ENCODE results near the gene TPP1. TPM values are rescaled to one million over a fixed set of nuclear protein-coding genes. Genes with fewer than 3 reads are reported as not detected.
A peak's percentile ranks its signal among the peaks of the same experiment; 100 is the strongest.

TPP1 gene
- total and polyA plus RNA-seq, 4 experiments from 2014 or later: 103 to 198 (median 169) TPM

DNA sequence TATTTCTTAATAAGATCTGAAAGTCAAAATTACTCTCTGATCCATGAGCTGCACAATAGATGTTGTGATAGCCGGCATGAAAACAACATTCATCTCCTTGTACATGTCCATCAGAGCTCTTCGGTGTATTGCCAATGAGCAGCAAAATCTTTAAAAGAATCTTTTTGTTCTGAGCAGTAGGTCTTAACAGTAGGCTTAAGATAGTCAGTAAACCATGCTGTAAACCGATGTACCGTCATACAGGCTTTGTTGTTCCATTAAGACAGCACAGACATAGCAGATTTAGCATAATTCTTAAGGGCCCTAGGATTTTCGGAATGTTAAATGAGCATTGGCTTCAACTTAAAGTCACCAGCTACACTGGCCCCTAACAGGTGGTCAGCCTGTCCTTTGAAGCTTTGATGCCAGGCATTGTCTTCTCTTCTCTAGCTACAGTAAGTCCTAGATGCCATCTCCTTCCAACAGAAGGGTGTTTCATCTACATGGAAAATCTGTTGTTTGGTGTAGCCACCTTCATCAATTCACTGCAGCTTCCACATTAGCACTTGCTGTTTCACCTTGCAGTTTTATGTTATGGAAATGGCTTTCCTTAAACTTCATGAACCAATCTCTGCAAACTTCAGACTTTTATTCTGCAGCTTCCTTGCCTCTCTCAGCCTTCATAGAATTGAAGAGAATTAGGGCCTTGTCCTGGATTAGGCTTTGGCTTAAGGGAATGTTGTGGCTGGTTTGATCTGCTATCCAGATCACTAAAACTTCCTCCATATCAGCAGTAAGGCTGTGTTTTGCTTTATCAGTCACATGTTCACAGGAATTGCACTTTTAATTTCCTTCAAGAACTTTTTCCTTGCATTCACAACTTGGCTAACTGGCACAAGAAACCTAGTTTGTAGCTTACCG lies 44.2 kb downstream of the TPP1 start:
- Mint-ChIP-seq H3K4me1 (peaks cover 0 to 7% (median 3%) of the 10 kb centered on the region in 4 donors), H3K36me3 (peaks cover 12 to 15% of the 10 kb centered on the region in 2 donors), H3K9me3 (no peaks in the 10 kb centered on the region), H3K4me3 (no peak overlapping the region), H3K27me3 (no peaks in the 10 kb centered on the region), H3K27ac (no peak overlapping the region)
- ChIA-PET POLR2A (ENCODE audit: partially characterized antibody) (no interaction called here), CTCF (ENCODE audit: partially characterized antibody) (interaction anchor here (1.0 to 1.4 kb wide), 2 partner anchors 196 to 222 kb away, joined by 3 read pairs; no protein-coding TSS in a partner anchor)
- Histone ChIP-seq H3K27ac (ENCODE audit: low read depth, low read length) (no peak overlapping the region), H3K36me3 (ENCODE audit: insufficient read depth, low read length) (no peaks in the 10 kb centered on the region), H3K4me3 (ENCODE audit: low read length in 2 of 2) (no peak overlapping the region), H3K4me1 (ENCODE audit: insufficient read depth, low read length) (no peaks in the 10 kb centered on the region), H3K9me3 (ENCODE audit: control insufficient read depth in 1 of 2, low read length in 2 of 2) (no peaks in the 10 kb centered on the region), H3K27me3 (ENCODE audit: insufficient read depth, low read length) (no peaks in the 10 kb centered on the region)
- DNase-seq: no peak
- intact Hi-C loops (cut with micrococcal nuclease): no loop called here

DNA sequence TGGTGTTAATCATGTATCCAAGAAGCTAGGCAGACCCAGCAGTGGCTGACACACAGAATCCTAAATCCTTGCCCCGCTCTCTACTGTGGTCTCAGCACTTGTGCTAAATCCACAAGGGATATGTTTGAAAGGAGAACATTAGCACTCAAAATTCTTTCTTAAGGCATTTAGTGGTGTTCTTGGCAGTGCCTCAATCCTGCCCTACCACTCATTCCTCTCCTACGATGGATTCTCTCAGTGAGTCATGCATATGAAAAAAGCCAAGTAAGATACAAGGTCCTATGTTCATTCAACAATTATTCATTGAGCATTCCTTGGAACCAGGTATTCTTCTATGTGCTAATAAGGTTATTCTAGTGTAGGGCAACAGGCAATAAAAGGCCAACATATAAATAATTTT lies 47.0 kb downstream of the TPP1 start:
- H3K36me3 Mint-ChIP-seq: peaks cover 16% of the 10 kb centered on the region in 2 donors
- Histone ChIP-seq H3K27me3 (ENCODE audit: insufficient read depth, low read length) (no peaks in the 10 kb centered on the region), H3K4me3 (ENCODE audit: low read length in 2 of 2) (no peak overlapping the region), H3K4me1 (ENCODE audit: insufficient read depth, low read length) (no peaks in the 10 kb centered on the region), H3K27ac (ENCODE audit: low read depth, low read length) (no peak overlapping the region), H3K36me3 (ENCODE audit: insufficient read depth, low read length) (peaks cover 3% of the 10 kb centered on the region), H3K9me3 (ENCODE audit: control insufficient read depth in 1 of 2, low read length in 2 of 2) (no peaks in the 10 kb centered on the region)
- H3K4me1 Mint-ChIP-seq: peaks cover 0 to 7% (median 3%) of the 10 kb centered on the region in 4 donors
- POLR2A ChIA-PET (ENCODE audit: partially characterized antibody): interaction anchor here (1.0 kb wide), 1 partner anchor 40 kb away, joined by 3 read pairs; the partner anchor contains the start of gene TAF10
- H3K27me3 Mint-ChIP-seq: no peaks in the 10 kb centered on the region
- no peak overlapping the region for H3K4me3 Mint-ChIP-seq
- H3K27ac Mint-ChIP-seq: peak overlapping the region in 1 of 7 donors; percentile 10
- intact Hi-C loops (cut with micrococcal nuclease): no loop called here
- no peaks in the 10 kb centered on the region for H3K9me3 Mint-ChIP-seq
- no peak for DNase-seq
- CTCF ChIA-PET (ENCODE audit: partially characterized antibody): no interaction called here

DNA sequence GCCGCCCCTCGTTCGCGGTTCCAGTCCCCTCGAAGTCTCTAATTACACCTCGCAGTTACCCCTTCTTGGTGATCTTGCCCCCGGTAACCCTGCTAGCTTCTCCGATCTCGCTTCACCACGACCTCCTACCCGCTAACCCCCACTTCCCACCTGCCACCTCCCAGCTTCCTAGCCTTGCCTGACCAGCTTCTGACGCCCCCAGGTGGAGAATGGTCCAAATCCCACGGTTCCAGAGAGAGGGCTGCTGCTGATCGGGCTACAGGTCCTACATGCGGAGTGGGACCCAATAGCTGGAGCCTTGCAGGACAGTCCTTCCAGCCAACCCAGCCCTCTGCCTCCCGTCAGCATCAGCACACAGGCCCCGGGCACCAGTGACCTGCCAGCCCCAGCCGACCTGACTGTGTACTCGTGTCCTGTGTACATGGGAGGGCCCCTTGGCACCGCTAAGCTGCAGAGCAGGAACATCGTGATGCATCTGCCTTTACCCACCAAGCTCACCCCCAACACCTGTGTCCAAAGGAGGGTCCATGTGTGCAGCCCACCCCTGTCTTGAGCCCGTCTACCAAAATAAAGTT lies 47.7 kb downstream of the TPP1 start:
- peaks cover 2 to 4% (median 2%) of the 10 kb centered on the region in 4 donors for H3K4me1 Mint-ChIP-seq
- peaks cover 16 to 18% of the 10 kb centered on the region in 2 donors for H3K36me3 Mint-ChIP-seq
- H3K9me3 ChIP-seq (ENCODE audit: control insufficient read depth in 1 of 2, low read length in 2 of 2): no peaks in the 10 kb centered on the region
- peak overlapping the region in 1 of 7 donors; percentile 10 for H3K27ac Mint-ChIP-seq
- H3K27me3 Mint-ChIP-seq: no peaks in the 10 kb centered on the region
- no peak overlapping the region for H3K4me3 Mint-ChIP-seq
- ChIA-PET CTCF (ENCODE audit: partially characterized antibody) (interaction anchor here (1.4 kb wide), 1 partner anchor 112 kb away, joined by 3 read pairs; the partner anchor contains the start of gene MRPL17), POLR2A (ENCODE audit: partially characterized antibody) (no interaction called here)
- peaks cover 3% of the 10 kb centered on the region for H3K36me3 ChIP-seq (ENCODE audit: insufficient read depth, low read length)
- no peak overlapping the region for H3K27ac ChIP-seq (ENCODE audit: low read depth, low read length)
- no peak for DNase-seq
- intact Hi-C loops (cut with micrococcal nuclease): no loop called here
- H3K4me1 ChIP-seq (ENCODE audit: insufficient read depth, low read length): no peaks in the 10 kb centered on the region
- no peaks in the 10 kb centered on the region for H3K27me3 ChIP-seq (ENCODE audit: insufficient read depth, low read length)
- no peak overlapping the region for H3K4me3 ChIP-seq (ENCODE audit: low read length in 2 of 2)
- H3K9me3 Mint-ChIP-seq: no peaks in the 10 kb centered on the region

DNA sequence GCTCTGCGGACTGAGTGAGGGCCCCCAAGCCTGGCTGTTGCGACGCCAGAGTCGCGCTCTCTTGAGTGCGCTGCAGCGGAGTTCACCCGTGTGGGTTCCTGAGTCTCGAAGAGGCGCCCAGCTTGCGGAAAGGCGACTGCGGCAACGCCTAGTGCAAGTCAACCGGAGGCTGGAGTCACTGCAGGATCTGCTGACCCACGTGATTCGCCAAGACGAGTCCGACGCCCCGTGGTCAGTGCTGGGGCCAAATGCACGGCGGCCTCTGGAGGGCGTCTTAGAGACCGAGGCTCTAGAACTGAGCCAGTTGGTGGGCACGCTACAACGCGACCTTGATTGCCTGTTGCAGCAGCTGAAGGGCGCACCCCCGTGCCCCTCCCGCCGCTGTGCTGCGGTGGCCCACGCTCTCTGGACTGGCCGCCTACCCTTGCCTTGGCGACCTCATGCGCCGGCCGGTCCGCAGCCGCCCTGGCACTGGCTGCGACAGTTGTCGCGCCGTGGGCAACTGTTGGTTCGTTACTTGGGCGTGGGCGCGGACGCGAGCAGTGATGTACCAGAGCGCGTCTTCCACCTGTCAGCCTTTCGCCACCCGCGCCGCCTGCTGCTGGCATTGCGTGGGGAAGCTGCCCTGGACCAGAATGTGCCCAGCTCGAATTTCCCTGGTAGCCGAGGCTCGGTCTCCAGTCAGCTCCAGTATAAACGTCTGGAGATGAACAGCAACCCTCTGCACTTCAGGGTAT lies 48.4 kb downstream of the TPP1 start:
- intact Hi-C loops (cut with micrococcal nuclease): no loop called here
- Mint-ChIP-seq H3K36me3 (peaks cover 16 to 19% of the 10 kb centered on the region in 2 donors), H3K4me3 (no peak overlapping the region), H3K9me3 (no peaks in the 10 kb centered on the region), H3K27ac (no peak overlapping the region), H3K4me1 (peaks cover 0 to 4% (median 2%) of the 10 kb centered on the region in 4 donors), H3K27me3 (no peaks in the 10 kb centered on the region)
- Histone ChIP-seq H3K36me3 (ENCODE audit: insufficient read depth, low read length) (peaks cover 3% of the 10 kb centered on the region), H3K4me3 (ENCODE audit: low read length in 2 of 2) (no peak overlapping the region), H3K9me3 (ENCODE audit: control insufficient read depth in 1 of 2, low read length in 2 of 2) (no peaks in the 10 kb centered on the region), H3K27me3 (ENCODE audit: insufficient read depth, low read length) (no peaks in the 10 kb centered on the region), H3K27ac (ENCODE audit: low read depth, low read length) (no peak overlapping the region), H3K4me1 (ENCODE audit: insufficient read depth, low read length) (no peaks in the 10 kb centered on the region)
- ChIA-PET POLR2A (ENCODE audit: partially characterized antibody) (no interaction called here), CTCF (ENCODE audit: partially characterized antibody) (interaction anchor here (1.4 kb wide), 1 partner anchor 112 kb away, joined by 3 read pairs; the partner anchor contains the start of gene MRPL17)
- no peak for DNase-seq

DNA sequence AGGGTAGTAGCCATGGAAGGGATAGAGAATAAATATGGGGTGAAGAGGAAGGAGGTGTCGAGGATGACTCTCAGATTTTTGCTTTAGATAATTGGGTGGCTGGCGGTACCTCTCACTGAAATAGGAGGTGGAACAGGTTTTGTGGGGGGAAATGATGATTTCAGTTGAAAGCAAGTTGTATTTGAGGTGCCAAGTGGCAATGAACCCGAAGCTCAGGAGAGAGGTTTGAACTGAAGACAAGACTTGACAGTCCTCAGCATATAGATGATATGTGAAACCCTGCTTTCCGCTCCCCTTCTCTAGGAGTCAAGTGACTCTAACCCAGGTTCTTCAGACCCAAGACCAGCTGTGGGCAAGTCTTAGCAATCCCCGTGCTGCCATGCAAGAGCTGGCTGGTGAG lies 49.5 kb downstream of the TPP1 start:
- peak overlapping the region in 1 of 7 donors; percentile 3 for H3K27ac Mint-ChIP-seq
- H3K4me3 ChIP-seq (ENCODE audit: low read length in 2 of 2): no peak overlapping the region
- no peaks in the 10 kb centered on the region for H3K9me3 Mint-ChIP-seq
- H3K36me3 Mint-ChIP-seq: peaks cover 16 to 22% of the 10 kb centered on the region in 2 donors
- no peak overlapping the region for H3K4me3 Mint-ChIP-seq
- H3K27ac ChIP-seq (ENCODE audit: low read depth, low read length): no peak overlapping the region
- H3K4me1 Mint-ChIP-seq: peaks cover 0 to 4% (median 2%) of the 10 kb centered on the region in 4 donors
- DNase-seq: no peak
- no peaks in the 10 kb centered on the region for H3K4me1 ChIP-seq (ENCODE audit: insufficient read depth, low read length)
- H3K36me3 ChIP-seq (ENCODE audit: insufficient read depth, low read length): peaks cover 3% of the 10 kb centered on the region
- H3K27me3 Mint-ChIP-seq: no peaks in the 10 kb centered on the region
- H3K27me3 ChIP-seq (ENCODE audit: insufficient read depth, low read length): no peaks in the 10 kb centered on the region
- CTCF ChIA-PET (ENCODE audit: partially characterized antibody): interaction anchor here (1.4 kb wide), 1 partner anchor 113 kb away, joined by 3 read pairs; the partner anchor contains the start of gene MRPL17
- H3K9me3 ChIP-seq (ENCODE audit: control insufficient read depth in 1 of 2, low read length in 2 of 2): no peaks in the 10 kb centered on the region
- intact Hi-C loops (cut with micrococcal nuclease): no loop called here
- POLR2A ChIA-PET (ENCODE audit: partially characterized antibody): no interaction called here

DNA sequence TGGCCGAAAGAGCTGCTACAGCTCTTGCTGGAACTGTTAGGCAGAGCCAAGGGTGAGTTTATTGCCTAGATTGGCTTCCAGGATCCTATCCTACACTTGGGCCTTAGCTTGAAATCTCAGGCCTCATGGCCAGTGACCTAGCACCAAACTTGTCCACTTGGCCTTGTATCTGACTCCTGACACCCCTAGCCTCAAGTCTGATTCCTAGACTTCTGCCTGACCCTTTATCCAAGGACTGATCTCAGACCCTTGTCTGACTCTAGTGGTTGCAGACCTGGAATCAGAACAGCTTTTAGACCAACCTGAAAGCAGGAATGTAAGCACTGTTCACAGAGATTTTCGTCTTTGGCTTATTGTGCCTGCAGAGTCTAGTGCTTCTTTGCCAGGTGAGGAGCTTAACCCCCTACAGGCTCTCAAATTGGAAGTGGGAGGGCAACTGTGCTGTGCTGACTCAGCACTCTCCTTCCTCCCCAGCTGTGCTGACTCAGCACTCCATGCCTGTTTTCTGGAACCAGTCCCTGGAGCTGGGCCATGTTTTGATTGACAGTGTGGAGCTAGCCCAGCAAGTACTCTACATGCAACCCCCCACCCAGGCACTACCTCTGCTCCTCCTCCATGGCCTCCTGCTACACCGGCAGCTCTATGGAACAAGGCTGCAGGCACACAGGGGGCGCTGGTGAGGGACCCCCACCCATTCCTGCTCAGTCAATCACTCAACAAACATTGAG lies 50.9 kb downstream of the TPP1 start:
- no peaks in the 10 kb centered on the region for H3K9me3 Mint-ChIP-seq
- peaks cover 0 to 4% (median 0%) of the 10 kb centered on the region in 4 donors for H3K4me1 Mint-ChIP-seq
- peaks cover 19 to 21% of the 10 kb centered on the region in 2 donors for H3K36me3 Mint-ChIP-seq
- peaks cover 3% of the 10 kb centered on the region for H3K36me3 ChIP-seq (ENCODE audit: insufficient read depth, low read length)
- H3K27me3 ChIP-seq (ENCODE audit: insufficient read depth, low read length): no peaks in the 10 kb centered on the region
- H3K4me3 ChIP-seq (ENCODE audit: low read length in 2 of 2): no peak overlapping the region
- CTCF ChIA-PET (ENCODE audit: partially characterized antibody): interaction anchor here (0.7 to 1.2 kb wide), 3 partner anchors 10 to 187 kb away, joined by 3 to 4 read pairs (median 4); no protein-coding TSS in a partner anchor
- no peak overlapping the region for H3K27ac ChIP-seq (ENCODE audit: low read depth, low read length)
- H3K27me3 Mint-ChIP-seq: no peaks in the 10 kb centered on the region
- no peak overlapping the region for H3K27ac Mint-ChIP-seq
- POLR2A ChIA-PET (ENCODE audit: partially characterized antibody): interaction anchor here (0.8 to 1.0 kb wide), 2 partner anchors 51 to 116 kb away, joined by 3 read pairs; partner anchors contain the start of gene TPP1
- no peak overlapping the region for H3K4me3 Mint-ChIP-seq
- DNase-seq: no peak
- no peaks in the 10 kb centered on the region for H3K9me3 ChIP-seq (ENCODE audit: control insufficient read depth in 1 of 2, low read length in 2 of 2)
- intact Hi-C loops (cut with micrococcal nuclease): no loop called here
- no peaks in the 10 kb centered on the region for H3K4me1 ChIP-seq (ENCODE audit: insufficient read depth, low read length)

Measured in CD4-positive, alpha-beta memory T cell (primary cell).